Muscle of leg (tissue), 11 donors: ENCODE results near the gene MEIS2. TPM values are rescaled to one million over a fixed set of nuclear protein-coding genes. Genes with fewer than 3 reads are reported as not detected.

Experiments used
- DNase-seq: peaks from one replicate; pipeline ENCODE4 v3.0.0; 2013
- H3K27ac ChIP-seq: one replicate; pipeline ENCODE4 v1.5.1; 2013; ENCODE audit warnings: mild to moderate bottlenecking, low read length, control low read depth
- H3K27me3 ChIP-seq: one replicate; pipeline ENCODE4 v1.6.1; 2013; ENCODE audit warnings: low read length; ENCODE audit not compliant: control insufficient read depth, insufficient read depth
- H3K36me3 ChIP-seq: one replicate; pipeline ENCODE4 v1.6.1; 2013; ENCODE audit warnings: low read length; ENCODE audit not compliant: control insufficient read depth, insufficient read depth
- H3K4me1 ChIP-seq: one replicate; pipeline ENCODE4 v1.6.1; 2013; ENCODE audit warnings: low read length; ENCODE audit not compliant: control insufficient read depth, insufficient read depth
- H3K4me3 ChIP-seq: one replicate; pipeline ENCODE4 v1.5.1; 2013; ENCODE audit warnings: low read length, control low read depth
- H3K9me3 ChIP-seq: replicated peaks from 2 replicates; pipeline ENCODE4 v1.6.1; 2013; ENCODE audit warnings: low read depth, low read length; ENCODE audit not compliant: control insufficient read depth
- WGBS: methylation state at CpG from one replicate; pipeline ENCODE4 v1.1.5; 2013; ENCODE audit warnings: missing lambda C conversion rate; ENCODE audit not compliant: insufficient coverage; 5-methylcytosine and 5-hydroxymethylcytosine counted together
- polyA plus RNA-seq, 8 donors: library from polyadenylated mRNA; unstranded; fragments of 120-200 nt; gene quantifications; one replicate each; pipeline versions ENCODE4 v1.2.1 to v1.2.3, GENCODE V29; 2013; ENCODE audit warnings: inconsistent platforms in 1 of 8, low replicate concordance in 1 of 8; ENCODE audit not compliant: insufficient read length in 8 of 8, insufficient read depth in 1 of 8
- total RNA-seq: library from RNA; stranded (reverse); fragments of 120-200 nt; gene quantifications from one replicate; pipeline ENCODE4 v1.2.4, GENCODE V29; 2013

Gene MEIS2
- total and polyA plus RNA-seq, 9 donors = 3.8 to 13.9 (median 7.0) TPM

DNA sequence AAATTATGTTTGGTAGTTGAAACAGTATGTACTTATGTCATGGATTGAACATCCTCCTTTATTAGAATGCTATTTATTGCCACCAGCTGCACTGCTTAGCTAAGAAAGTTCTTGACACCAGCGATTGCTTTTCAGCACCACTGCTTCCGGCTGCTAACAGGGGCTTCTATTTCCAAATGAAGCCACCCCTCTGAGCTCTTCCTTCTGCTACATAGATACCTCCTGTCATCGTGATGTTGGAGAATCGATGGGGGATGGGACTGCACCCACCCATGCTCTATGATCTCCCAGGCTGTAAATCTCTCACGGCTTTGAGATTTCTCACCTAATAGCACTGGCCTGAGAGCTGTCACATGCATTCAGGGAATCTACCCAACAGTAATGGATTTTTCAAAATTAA lies 259.2 kb downstream of the MEIS2 start:
- no peaks in the 10 kb centered on the region for H3K36me3 ChIP-seq
- no peak overlapping the region for H3K27ac ChIP-seq
- H3K4me3 ChIP-seq = no peak overlapping the region
- 27% methylated on average over 4 of the region's 5 CpGs for WGBS
- H3K4me1 ChIP-seq = peaks cover 3% of the 10 kb centered on the region
- H3K9me3 ChIP-seq = no peaks in the 10 kb centered on the region
- peak; percentile 53 for DNase-seq
- H3K27me3 ChIP-seq = no peaks in the 10 kb centered on the region
